MM.1S (cell line): ENCODE data around the gene PTPN18.

Experiments used
- CTCF ChIP-seq: fragments of 300-600 bp; sonication (generic); IDR thresholded peaks from 2 replicates; pipeline ENCODE4 v1.5.1; 2016; ENCODE audit warnings: antibody characterized with exemption, low read length, mixed read lengths
- EZH2 ChIP-seq: fragments of 300-600 bp; sonication (generic); optimal IDR thresholded peaks from 2 replicates; pipeline ENCODE3; 2017; ENCODE audit warnings: low read depth, mild to moderate bottlenecking, antibody characterized with exemption, low read length, mixed read lengths

- no peak for TF ChIP-seq CTCF
- no peak for TF ChIP-seq EZH2
These were observed 681 bp upstream of the PTPN18 start for GRCh38 chr2:130355172-130355577.
